Umbilical cord (tissue), 2 donors: ENCODE data around the gene IP6K1. TPM values are rescaled to one million over a fixed set of nuclear protein-coding genes. Genes with fewer than 3 reads are reported as not detected.
"Not testable (repeated sequence)": the region's sequence is repeated elsewhere in the genome, so short reads cannot be mapped to it uniquely, and the experiment has no call there.

Experiments
- DNase-seq: peaks from one replicate; pipeline ENCODE4 v3.0.0-alpha.2; 2015; ENCODE audit warnings: low spot score
- total RNA-seq: library from RNA; depleted of rRNA; stranded (reverse); fragments of >200 nt; gene quantifications from one replicate; pipeline ENCODE4 v1.2.3, GENCODE V29; 2014; ENCODE audit warnings: low replicate concordance; ENCODE audit not compliant: insufficient read depth

Gene IP6K1
- total RNA-seq, 1 donor from 2014 or later: 25.8 TPM

DNA sequence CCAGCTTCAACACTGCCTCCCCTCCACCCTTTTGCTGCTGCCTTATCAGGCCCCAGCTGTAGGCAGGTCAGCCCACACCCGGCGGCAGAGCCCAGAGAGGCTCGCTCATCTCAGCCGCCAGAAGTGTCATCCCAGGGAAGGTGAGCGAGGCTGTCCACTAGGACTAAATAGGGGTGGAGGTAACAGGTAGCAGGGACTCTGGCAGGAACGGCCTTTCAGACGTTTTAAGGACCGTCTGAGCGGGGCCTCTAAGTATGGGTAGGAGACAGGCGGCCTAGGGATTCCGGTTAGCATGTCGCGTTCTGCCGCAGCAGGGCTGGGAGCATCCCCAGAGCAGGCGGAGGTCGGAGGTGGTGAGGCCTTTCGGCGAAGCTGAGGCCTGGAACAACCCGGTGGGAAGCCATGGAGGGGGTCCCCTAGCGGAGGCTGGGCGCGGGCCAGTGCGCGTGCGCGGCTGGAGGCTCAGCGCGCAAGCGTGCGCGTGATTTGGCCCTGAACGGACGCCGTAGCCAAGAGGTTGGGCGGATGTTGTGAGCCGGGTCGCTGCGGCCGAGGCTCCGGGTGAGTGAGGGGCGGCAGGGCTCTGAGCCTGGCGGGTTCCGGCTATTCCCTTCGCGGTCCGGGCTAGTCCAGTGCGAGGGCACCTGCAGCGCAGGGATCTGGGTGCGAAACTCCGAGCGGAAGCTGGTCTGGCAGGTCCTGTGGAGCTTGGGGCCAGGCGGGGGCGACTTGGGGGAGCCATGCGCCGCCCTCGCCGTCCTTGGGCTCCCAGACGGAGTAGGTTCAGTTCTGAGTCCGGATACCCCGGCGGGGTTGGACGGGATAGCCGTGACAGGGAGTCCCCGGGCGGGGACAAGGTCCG, 97.1 kb downstream of the IP6K1 start, which contains the start of the genes MST1 and RNF123:
TSS of gene MST1 (minus strand) at position 429 of the 862 bp plus-strand sequence. CDS start 783 bp downstream, outside the sequence.
TSS of gene RNF123 (plus strand) at position 512 of the 862 bp plus-strand sequence. CDS start 1,609 bp downstream, outside the sequence.
- peak; percentile 91 for DNase-seq

DNA sequence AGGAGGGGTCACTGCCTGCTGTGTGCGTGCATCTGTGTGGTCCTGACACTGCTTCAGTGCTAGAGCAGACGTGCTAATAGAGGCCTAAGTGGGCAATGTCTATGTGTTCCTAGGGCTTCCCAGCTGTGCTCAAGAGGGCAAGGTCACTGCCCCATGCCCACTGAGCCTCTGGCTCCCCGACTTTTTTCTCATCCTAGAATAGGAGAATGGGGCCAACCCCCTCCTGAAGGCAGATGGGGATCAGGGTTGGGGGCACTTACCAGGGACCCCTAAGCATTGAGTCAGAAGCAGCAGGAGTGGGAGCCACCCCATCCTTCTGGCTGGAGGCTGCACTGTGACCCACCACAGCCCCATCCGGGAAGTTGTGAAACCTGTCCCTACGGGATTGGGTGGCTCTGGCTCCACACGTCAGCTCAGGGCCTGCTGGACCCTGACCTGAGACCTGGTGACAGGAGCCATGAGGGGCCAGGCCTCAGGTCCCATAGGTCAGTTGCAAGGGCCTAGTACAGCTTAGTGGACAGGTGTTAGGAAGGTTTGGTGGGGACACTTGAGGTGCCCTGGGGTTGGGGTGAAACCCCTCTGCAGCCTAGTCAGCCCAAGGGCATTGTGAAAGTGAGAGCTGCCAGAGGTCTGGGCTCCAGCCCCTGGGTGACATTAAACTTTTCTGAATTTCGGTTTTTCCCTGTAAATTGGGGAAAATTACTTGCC, 97.8 kb downstream of the IP6K1 start:
- DNase-seq: not testable (repeated sequence)

DNA sequence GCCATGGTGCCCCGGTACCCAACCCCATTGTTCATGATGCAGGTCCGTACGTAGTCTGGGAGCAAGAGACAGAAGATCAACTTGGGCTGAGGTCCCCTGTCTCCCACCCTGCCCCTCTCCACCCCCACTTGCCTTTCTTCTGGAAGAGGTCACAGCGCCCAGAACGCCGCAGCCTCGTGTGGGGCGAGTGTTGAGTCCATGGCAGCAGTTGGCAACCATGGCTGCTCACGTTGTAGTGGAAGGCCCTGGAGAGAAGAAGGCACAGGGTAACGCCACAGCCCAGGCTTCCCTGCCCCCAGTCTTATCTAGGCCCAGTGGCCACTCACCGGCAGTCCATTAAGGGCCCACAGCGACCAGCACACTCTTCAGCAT, 98.9 kb downstream of the IP6K1 start:
- not testable (repeated sequence) for DNase-seq

DNA sequence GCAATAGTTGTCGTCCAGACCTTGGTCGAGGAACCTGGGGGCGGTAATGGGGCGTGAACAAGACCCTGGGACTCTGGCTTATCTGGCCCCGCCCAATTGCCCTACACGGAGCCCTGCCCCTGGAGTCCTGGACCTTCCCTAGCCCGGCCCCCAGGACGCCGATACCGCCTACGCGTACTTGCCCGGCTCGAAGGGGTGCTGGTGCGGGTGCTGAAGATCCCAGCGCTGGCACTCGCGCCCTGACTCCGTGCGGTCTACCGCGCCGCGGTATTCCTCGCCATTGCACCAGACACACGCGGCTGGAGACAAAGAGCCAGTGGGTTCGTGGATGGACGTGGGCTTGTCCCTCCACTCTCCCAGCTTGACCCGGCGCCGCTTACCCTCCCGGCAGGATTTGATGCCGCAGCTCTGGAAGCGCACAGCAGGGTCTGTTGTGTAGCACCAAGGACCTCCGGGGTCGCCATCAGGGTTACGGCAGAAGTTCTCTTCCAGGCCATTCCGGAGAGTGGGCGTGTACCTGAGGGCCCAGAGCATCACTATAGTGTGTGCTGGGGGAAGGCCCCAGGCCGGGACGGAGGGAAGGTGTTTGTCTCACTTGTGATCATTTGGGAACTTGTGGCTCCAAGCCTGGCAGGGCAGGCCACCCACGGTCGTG, 99.4 kb downstream of the IP6K1 start:
- peak; percentile 68 for DNase-seq

DNA sequence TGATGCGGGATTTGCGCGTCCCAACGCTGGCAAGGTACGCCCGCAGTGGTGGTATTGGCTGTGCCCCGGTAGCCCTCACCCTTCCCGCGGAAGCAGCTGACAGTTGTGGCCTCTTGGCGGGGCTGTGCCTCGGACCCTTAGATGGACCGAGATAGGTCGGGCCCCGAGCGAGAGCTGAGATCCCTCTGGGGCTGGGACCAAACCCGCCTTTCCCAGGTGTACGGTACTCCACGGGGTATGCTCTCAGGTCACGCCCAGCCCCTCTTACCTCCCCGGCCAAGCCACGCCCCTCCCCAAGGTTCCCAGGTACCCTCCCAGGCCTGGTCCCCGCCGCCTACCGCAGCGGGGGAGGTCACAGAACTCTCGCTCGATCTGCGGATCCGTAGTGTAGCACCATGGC, 100.0 kb downstream of the IP6K1 start:
- DNase-seq: not testable (repeated sequence)

GRCh38 chr3:49685846-49686245, 100.5 kb downstream of the IP6K1 start:
- not testable (repeated sequence) for DNase-seq

DNA sequence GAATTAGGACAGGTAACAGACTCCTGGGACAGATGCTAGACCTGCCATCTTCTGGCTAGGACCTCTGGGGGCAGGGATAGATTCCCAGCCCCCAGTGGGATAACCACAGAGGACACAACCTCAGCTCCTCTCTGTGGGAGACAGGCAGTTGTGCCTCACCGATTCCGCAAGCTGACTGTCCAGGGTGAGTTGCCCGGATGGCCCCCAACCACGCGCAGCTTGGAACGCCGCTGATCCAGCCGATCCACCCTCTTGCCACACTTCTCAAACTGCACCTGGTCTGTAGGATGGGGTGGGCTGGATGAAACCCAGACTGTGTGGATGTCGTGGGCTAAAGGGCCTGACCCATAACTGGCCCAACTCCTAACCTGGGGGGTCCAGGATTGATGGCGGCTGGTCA, 101.2 kb downstream of the IP6K1 start:
- DNase-seq: not testable (repeated sequence)

DNA sequence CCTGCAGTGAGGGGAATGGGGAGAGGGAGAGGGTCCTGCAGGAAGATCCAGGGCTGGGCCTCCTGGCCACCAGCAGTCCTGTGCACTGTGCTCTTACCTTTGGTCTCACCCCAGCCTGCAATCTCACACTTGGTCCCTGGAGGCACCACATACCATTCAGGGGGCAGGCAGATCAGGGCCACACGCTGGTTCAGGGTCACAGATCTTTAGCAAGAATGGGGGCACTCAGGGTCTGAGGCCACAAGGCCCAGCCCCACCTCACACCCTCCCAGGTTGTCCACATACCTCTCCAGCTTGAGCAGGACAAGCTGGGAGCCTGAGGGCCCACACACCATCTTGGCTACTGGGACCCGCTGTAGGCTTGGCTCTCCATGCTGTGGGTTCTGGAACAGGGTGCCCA, 101.9 kb downstream of the IP6K1 start:
- DNase-seq: not testable (repeated sequence)

GRCh38 chr3:49683162-49683561, 103.2 kb downstream of the IP6K1 start:
- DNase-seq: no peak

GRCh38 chr3:49681543-49681942, 104.8 kb downstream of the IP6K1 start:
- DNase-seq: no peak

- DNase-seq: no peak
These were observed 105.2 kb downstream of the IP6K1 start for GRCh38 chr3:49681232-49681522.

GRCh38 chr3:49680493-49681231, 105.7 kb downstream of the IP6K1 start:
- no peak for DNase-seq

GRCh38 chr3:49675912-49676311, 110.4 kb downstream of the IP6K1 start:
- no peak for DNase-seq

GRCh38 chr3:49674497-49674983, 111.8 kb downstream of the IP6K1 start:
- no peak for DNase-seq

Other genes with a start within 250 kb of the IP6K1 start
- gene BSN, start 232.1 kb downstream of the IP6K1 start, total RNA-seq: 0.96 TPM
- gene APEH, start 112.2 kb downstream of the IP6K1 start, total RNA-seq: 66.7 TPM
- 2.2 TPM for gene MST1, start 97.1 kb downstream of the IP6K1 start, total RNA-seq
- 13.7 TPM for gene RNF123, start 97.0 kb downstream of the IP6K1 start, total RNA-seq
- 2.4 TPM for gene AMIGO3, start 66.9 kb downstream of the IP6K1 start, total RNA-seq
- gene GMPPB, start 62.6 kb downstream of the IP6K1 start, total RNA-seq: 20.9 TPM
- gene CDHR4, start 13.3 kb upstream of the IP6K1 start, total RNA-seq: not detected
- gene INKA1, start 16.7 kb upstream of the IP6K1 start, total RNA-seq: 7.7 TPM
- gene UBA7, start 27.4 kb upstream of the IP6K1 start, total RNA-seq: 40.9 TPM
- not detected for gene TRAIP, start 70.0 kb upstream of the IP6K1 start, total RNA-seq
- 0.72 TPM for gene CAMKV, start 83.4 kb upstream of the IP6K1 start, total RNA-seq
- gene MST1R, start 117.3 kb upstream of the IP6K1 start, total RNA-seq: 14.4 TPM
- gene MON1A, start 143.3 kb upstream of the IP6K1 start, total RNA-seq: 4.6 TPM
- 49.8 TPM for gene RBM6, start 153.6 kb upstream of the IP6K1 start, total RNA-seq